K562 (cell line): ENCODE results near the gene PLEKHA6.

ENCODE experiments used
- EGR1 ChIP-seq: fragments of 450-650 bp; conservative IDR thresholded peaks from 2 replicates; pipeline ENCODE4 v1.6.1; 2017; ENCODE audit warnings: mild to moderate bottlenecking
- HNRNPL ChIP-seq: fragments of 200-400 bp; formaldehyde crosslinking; IDR thresholded peaks from 2 replicates; pipeline ENCODE4 v1.6.1; 2017; ENCODE audit warnings: low read depth, mild to moderate bottlenecking, low read length
- SIN3A ChIP-seq, 2 experiments: fragments of 150-350 bp in 1 of 2; IDR thresholded peaks; 2 replicates each; pipeline ENCODE4 v1.6.1; 2011 to 2016; ENCODE audit warnings: borderline replicate concordance in 2 of 2, low read depth in 2 of 2, low read length in 2 of 2, mild to moderate bottlenecking in 2 of 2, moderate library complexity in 2 of 2; ENCODE audit not compliant: control insufficient read depth in 1 of 2
- SP1 ChIP-seq: sonication (generic); formaldehyde crosslinking; IDR thresholded peaks from 2 replicates; pipeline ENCODE4 v1.8.1; 2022; ENCODE audit warnings: mild to moderate bottlenecking, missing genetic modification reagents
- XRCC5 ChIP-seq: fragments of 200-400 bp; formaldehyde crosslinking; IDR thresholded peaks from 2 replicates; pipeline ENCODE4 v1.6.1; 2017; ENCODE audit warnings: low read depth, mild to moderate bottlenecking, low read length

- no peak for TF ChIP-seq SIN3A (IDR thresholded peaks at IDR 0.05; ENCODE audit: borderline replicate concordance in 2 of 2, control insufficient read depth in 1 of 2, low read depth in 2 of 2, low read length in 2 of 2)
- TF ChIP-seq HNRNPL = no peak
- no peak for TF ChIP-seq SP1
- no peak for TF ChIP-seq XRCC5
- TF ChIP-seq EGR1 = no peak
These were observed 55.7 kb downstream of the PLEKHA6 start for GRCh38 chr1:204304067-204304466.
